ENCODE results near the gene TJP2. TPM values are rescaled to one million over a fixed set of nuclear protein-coding genes. Genes with fewer than 3 reads are reported as not detected.

Gene TJP2
- total and polyA plus RNA-seq, 2 of the 4 experiments (the other 2 are of a cell fraction), result 38.3 to 49.3 TPM

DNA sequence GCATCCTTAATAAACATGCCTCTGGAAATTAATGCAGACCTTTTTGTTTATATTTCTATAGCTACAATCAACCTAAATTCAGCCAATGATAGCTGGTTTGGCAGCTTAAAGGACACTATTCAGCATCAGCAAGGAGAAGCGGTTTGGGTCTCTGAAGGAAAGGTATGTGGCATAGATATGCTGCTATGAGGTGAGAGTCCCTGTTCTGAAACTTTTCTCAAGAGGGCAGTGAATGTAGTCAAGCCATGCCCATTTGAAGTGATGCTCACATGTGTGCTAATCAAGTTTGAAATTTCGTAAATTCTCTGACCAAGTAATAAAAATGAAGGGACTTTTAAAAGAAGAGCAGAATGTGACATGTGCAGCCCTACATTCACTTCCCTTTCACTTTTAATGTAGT is 72.6 kb downstream of the TJP2 start:
- no CpG with 5 or more reads among the region's 2 CpGs for WGBS, 2 experiments (ENCODE audit: extremely low coverage in 2 of 2, insufficient read length in 1 of 2)
- Histone ChIP-seq H3K9ac (ENCODE audit: low read depth, low read length) (no peak overlapping the region), H4K20me1 (ENCODE audit: insufficient read depth, low read length) (no peaks in the 10 kb centered on the region), H2BK5ac (ENCODE audit: low read depth, low read length, poor library complexity, severe bottlenecking) (no peak overlapping the region), H3K4me1 (ENCODE audit: control insufficient read depth, insufficient read depth, low read length) (no peaks in the 10 kb centered on the region), H4K91ac (ENCODE audit: insufficient read depth, low read depth, low read length) (no peak overlapping the region), H3K79me1 (ENCODE audit: low read depth in 1 of 2, low read length in 2 of 2) (peaks cover 0 to 2% of the 10 kb centered on the region in 2 experiments; a peak in 2 of 4 replicates), H4K8ac (ENCODE audit: low read depth in 2 of 2, low read length in 2 of 2) (no peak overlapping the region), H2BK120ac (ENCODE audit: low read depth, low read length) (no peak overlapping the region), H3K27ac (ENCODE audit: insufficient read depth, low read length) (no peak overlapping the region), H3K18ac (ENCODE audit: low read depth, low read length) (no peak overlapping the region), H3K27me3 (ENCODE audit: control insufficient read depth, insufficient read depth, low read length) (no peaks in the 10 kb centered on the region), H3K23ac (ENCODE audit: low read depth, low read length) (no peak overlapping the region), H3K14ac (replicated peaks; ENCODE audit: low read depth, low read length) (no peak overlapping the region), H2AK9ac (replicated peaks; ENCODE audit: low read depth, low read length, poor library complexity) (no peak overlapping the region), H3K4me3 (ENCODE audit: insufficient read depth, low read depth, low read length) (no peak overlapping the region), H3K36me3 (ENCODE audit: control insufficient read depth, insufficient read depth, low read length) (peaks cover 18% of the 10 kb centered on the region), H2AK5ac (ENCODE audit: low read depth, low read length) (no peak overlapping the region), H3K9me1 (ENCODE audit: insufficient read depth, low read length) (peaks cover 2% of the 10 kb centered on the region; the same call in 1 of the 2 replicates), H4K5ac (ENCODE audit: low read depth, low read length) (no peak overlapping the region), H2BK15ac (ENCODE audit: low read depth, low read length) (no peak overlapping the region), H2BK20ac (ENCODE audit: low read depth, low read length) (no peak overlapping the region), H3K9me3 (ENCODE audit: control insufficient read depth, insufficient read depth, low read length) (no peaks in the 10 kb centered on the region), H3K4me2 (ENCODE audit: low read depth, low read length) (no peak overlapping the region), H2AFZ (replicated peaks; ENCODE audit: low read length, poor library complexity) (no peak overlapping the region), H3K56ac (ENCODE audit: extremely low read depth, insufficient read depth, low read length) (no peak overlapping the region), H3K4ac (ENCODE audit: low read depth, low read length) (no peak overlapping the region)
- TF ChIP-seq MAZ (IDR thresholded peaks at IDR 0.05; ENCODE audit: borderline replicate concordance, low read depth, low read length), result no peak
- TF ChIP-seq SMC3 (IDR thresholded peaks at IDR 0.05; ENCODE audit: low read depth, low read length), result no peak
- no peak for DNase-seq
- ChIA-PET POLR2A (ENCODE audit: unreplicated experiment) (no interaction called here), CTCF (no interaction called here)
- in situ Hi-C loops (cut with MboI; ENCODE audit: low sequenced_read_pairs) (no loop called here), intact Hi-C loops (cut with micrococcal nuclease) (no loop called here), dilution Hi-C loops (cut with HindIII; ENCODE audit: low sequenced_read_pairs, unreplicated experiment) (no loop called here)
- BruUV-seq (replicated peaks), result no TSS peak
- ATAC-seq (ENCODE audit: low read depth), result no peak
